ENCODE data around the gene ITGBL1. TPM values are rescaled to one million over a fixed set of nuclear protein-coding genes. Genes with fewer than 3 reads are reported as not detected.

The ITGBL1 gene
- polyA plus RNA-seq, 1 donor = 0.36 TPM

- DNase-seq = no peak
These were observed 254.2 kb downstream of the ITGBL1 start for GRCh38 chr13:101706651-101707050.

GRCh38 chr13:101707659-101708058, 255.2 kb downstream of the ITGBL1 start:
- DNase-seq = no peak

- DNase-seq = no peak
These were observed 255.6 kb downstream of the ITGBL1 start for GRCh38 chr13:101708115-101708514.

- DNase-seq = no peak
These were observed 257.5 kb downstream of the ITGBL1 start for GRCh38 chr13:101709952-101710351.

- DNase-seq = no peak
These were observed 259.0 kb downstream of the ITGBL1 start for GRCh38 chr13:101711307-101712025.

- no peak for DNase-seq
These were observed 259.5 kb downstream of the ITGBL1 start for GRCh38 chr13:101712026-101712348.

GRCh38 chr13:101714195-101714594, 261.7 kb downstream of the ITGBL1 start:
- DNase-seq = no peak

- no peak for DNase-seq
These were observed 264.9 kb downstream of the ITGBL1 start for GRCh38 chr13:101717353-101717752.

- no peak for DNase-seq
These were observed 266.0 kb downstream of the ITGBL1 start for GRCh38 chr13:101718496-101718895.

GRCh38 chr13:101726681-101727080, 274.2 kb downstream of the ITGBL1 start:
- no peak for DNase-seq

GRCh38 chr13:101727118-101727517, 274.6 kb downstream of the ITGBL1 start:
- DNase-seq = no peak

GRCh38 chr13:101728021-101728420, 275.5 kb downstream of the ITGBL1 start:
- DNase-seq = no peak

GRCh38 chr13:101728615-101729014, 276.1 kb downstream of the ITGBL1 start:
- DNase-seq = no peak

GRCh38 chr13:101730420-101731000, 278.0 kb downstream of the ITGBL1 start:
- no peak for DNase-seq

- DNase-seq = no peak
These were observed 284.1 kb downstream of the ITGBL1 start for GRCh38 chr13:101736566-101736965.

- DNase-seq = no peak
These were observed 285.9 kb downstream of the ITGBL1 start for GRCh38 chr13:101738336-101738735.

- DNase-seq = no peak
These were observed 287.1 kb downstream of the ITGBL1 start for GRCh38 chr13:101739382-101740178.

GRCh38 chr13:101746513-101746912, 294.0 kb downstream of the ITGBL1 start:
- no peak for DNase-seq

- DNase-seq = no peak
These were observed 294.6 kb downstream of the ITGBL1 start for GRCh38 chr13:101747039-101747438.

GRCh38 chr13:101749584-101749983, 297.1 kb downstream of the ITGBL1 start:
- DNase-seq = no peak

- DNase-seq = no peak
These were observed 299.0 kb downstream of the ITGBL1 start for GRCh38 chr13:101751488-101751887.

GRCh38 chr13:101752432-101752831, 300.0 kb downstream of the ITGBL1 start:
- DNase-seq = no peak

- no peak for DNase-seq
These were observed 302.9 kb downstream of the ITGBL1 start for GRCh38 chr13:101755228-101755887.
